Vagina (tissue), 2 donors: ENCODE results near the gene AGBL1. TPM values are rescaled to one million over a fixed set of nuclear protein-coding genes. Genes with fewer than 3 reads are reported as not detected.

Source experiments
- DNase-seq, 2 donors: peaks; one replicate each; pipeline ENCODE4 v3.0.0-alpha.2; 2017; ENCODE audit errors: extremely low spot score in 2 of 2
- H3K27ac ChIP-seq: fragments of 200-600 bp; sonication (generic); one replicate; pipeline ENCODE4 v1.5.1; 2019
- H3K27me3 ChIP-seq: fragments of 200-600 bp; sonication (generic); one replicate; pipeline ENCODE4 v1.5.1; 2019
- H3K36me3 ChIP-seq, 2 donors: fragments of 200-600 bp; sonication (generic); one replicate each; pipeline ENCODE4 v1.5.1; 2017 to 2019
- H3K4me1 ChIP-seq: fragments of 200-600 bp; sonication (generic); one replicate; pipeline ENCODE4 v1.5.1; 2019
- H3K4me3 ChIP-seq, 2 donors: fragments of 200-600 bp; sonication (generic); 1 replicate in 1 of 2; 2 replicates in 1 of 2; pipeline ENCODE4 v1.5.1; 2016 to 2019
- H3K9me3 ChIP-seq: fragments of 200-600 bp; sonication (generic); one replicate; pipeline ENCODE4 v1.5.1; 2019
- CTCF ChIP-seq, 3 experiments: fragments of 450-650 bp in 2 of 3; fragments of 200-600 bp in 1 of 3; sonication (generic) in 1 of 3; IDR thresholded peaks; one replicate each; pipeline ENCODE4 v1.5.1; 2017 to 2019; ENCODE audit warnings: antibody characterized with exemption in 3 of 3, mild to moderate bottlenecking in 2 of 3, moderate library complexity in 2 of 3
- POLR2A ChIP-seq, 2 donors: fragments of 450-650 bp; IDR thresholded peaks; one replicate each; pipeline ENCODE4 v1.6.1; 2017; ENCODE audit warnings: antibody characterized with exemption in 2 of 2, mild to moderate bottlenecking in 2 of 2, moderate library complexity in 2 of 2
- POLR2AphosphoS5 ChIP-seq, 2 donors: sonication (generic); formaldehyde crosslinking; IDR thresholded peaks; one replicate each; pipeline ENCODE4 v1.9.0; 2017; ENCODE audit warnings: antibody characterized with exemption in 2 of 2, mild to moderate bottlenecking in 2 of 2, low read depth in 1 of 2; ENCODE audit not compliant: insufficient read depth in 1 of 2
- intact Hi-C: fragments of 100-400 bp; cut with DNase I; formaldehyde crosslinking; loops from one replicate; pipeline ENCODE4 v1.15.1; 2023
- total RNA-seq: library from RNA; depleted of rRNA; stranded (reverse); fragments of >200 nt; gene quantifications from one replicate; pipeline ENCODE4 v1.2.3, GENCODE V29; 2016

Gene AGBL1
- total RNA-seq, 1 donor from 2014 or later = not detected

GRCh38 chr15:86275361-86275760 lies 195.7 kb downstream of the AGBL1 start:
- H3K4me1 ChIP-seq = no peaks in the 10 kb centered on the region
- H3K27me3 ChIP-seq = no peaks in the 10 kb centered on the region
- no peak overlapping the region for H3K27ac ChIP-seq
- no peak overlapping the region for H3K4me3 ChIP-seq
- H3K36me3 ChIP-seq = no peaks in the 10 kb centered on the region
- TF ChIP-seq POLR2A (IDR thresholded peaks at IDR 0.05) = no peak
- TF ChIP-seq POLR2AphosphoS5 (IDR thresholded peaks at IDR 0.05; ENCODE audit: insufficient read depth in 1 of 2, low read depth in 1 of 2) = no peak
- no peak for TF ChIP-seq CTCF (IDR thresholded peaks at IDR 0.05)
- H3K9me3 ChIP-seq = no peaks in the 10 kb centered on the region
- no peak for DNase-seq
- intact Hi-C loops = no loop called here

- Histone ChIP-seq H3K4me3 (no peak overlapping the region), H3K36me3 (no peaks in the 10 kb centered on the region), H3K27ac (no peak overlapping the region), H3K4me1 (no peaks in the 10 kb centered on the region), H3K27me3 (no peaks in the 10 kb centered on the region), H3K9me3 (no peaks in the 10 kb centered on the region)
- TF ChIP-seq POLR2A (IDR thresholded peaks at IDR 0.05) = no peak
- no peak for TF ChIP-seq POLR2AphosphoS5 (IDR thresholded peaks at IDR 0.05; ENCODE audit: insufficient read depth in 1 of 2, low read depth in 1 of 2)
- intact Hi-C loops = no loop called here
- DNase-seq = no peak
These were observed 198.9 kb downstream of the AGBL1 start for GRCh38 chr15:86278586-86278985.

GRCh38 chr15:86284635-86285034 lies 205.0 kb downstream of the AGBL1 start:
- Histone ChIP-seq H3K36me3 (no peaks in the 10 kb centered on the region), H3K27me3 (no peaks in the 10 kb centered on the region), H3K9me3 (no peaks in the 10 kb centered on the region), H3K27ac (no peak overlapping the region), H3K4me3 (no peak overlapping the region), H3K4me1 (no peaks in the 10 kb centered on the region)
- TF ChIP-seq POLR2A (IDR thresholded peaks at IDR 0.05) = no peak
- no peak for TF ChIP-seq POLR2AphosphoS5 (IDR thresholded peaks at IDR 0.05; ENCODE audit: insufficient read depth in 1 of 2, low read depth in 1 of 2)
- no peak for TF ChIP-seq CTCF (IDR thresholded peaks at IDR 0.05)
- no peak for DNase-seq
- intact Hi-C loops = no loop called here

- H3K27ac ChIP-seq = no peak overlapping the region
- DNase-seq = no peak
- no peak for TF ChIP-seq CTCF (IDR thresholded peaks at IDR 0.05)
- no peak for TF ChIP-seq POLR2AphosphoS5 (IDR thresholded peaks at IDR 0.05; ENCODE audit: insufficient read depth in 1 of 2, low read depth in 1 of 2)
- TF ChIP-seq POLR2A (IDR thresholded peaks at IDR 0.05) = no peak
- H3K4me1 ChIP-seq = no peaks in the 10 kb centered on the region
- H3K4me3 ChIP-seq = no peak overlapping the region
- no peaks in the 10 kb centered on the region for H3K9me3 ChIP-seq
- no peaks in the 10 kb centered on the region for H3K27me3 ChIP-seq
- intact Hi-C loops = no loop called here
- no peaks in the 10 kb centered on the region for H3K36me3 ChIP-seq
These were observed 215.8 kb downstream of the AGBL1 start for GRCh38 chr15:86295511-86295910.

- no peak for DNase-seq
- no peaks in the 10 kb centered on the region for H3K36me3 ChIP-seq
- TF ChIP-seq POLR2A (IDR thresholded peaks at IDR 0.05) (no peak), POLR2AphosphoS5 (IDR thresholded peaks at IDR 0.05; ENCODE audit: insufficient read depth in 1 of 2, low read depth in 1 of 2) (no peak), CTCF (IDR thresholded peaks at IDR 0.05) (no peak)
- H3K27me3 ChIP-seq = no peaks in the 10 kb centered on the region
- intact Hi-C loops = no loop called here
- no peak overlapping the region for H3K4me3 ChIP-seq
- no peaks in the 10 kb centered on the region for H3K4me1 ChIP-seq
- no peak overlapping the region for H3K27ac ChIP-seq
- H3K9me3 ChIP-seq = no peaks in the 10 kb centered on the region
These were observed 217.1 kb downstream of the AGBL1 start for GRCh38 chr15:86296769-86297168.
